HG02938 (cell line): ENCODE data around the gene PSMC3.

Experiments used
- ATAC-seq: cut with Tn5 transposase; IDR thresholded peaks from one replicate; pipeline ENCODE4 v1.9.1; 2021; ENCODE audit warnings: mild to moderate bottlenecking, moderate library complexity; ENCODE audit not compliant: unreplicated experiment

The PSMC3 gene

DNA sequence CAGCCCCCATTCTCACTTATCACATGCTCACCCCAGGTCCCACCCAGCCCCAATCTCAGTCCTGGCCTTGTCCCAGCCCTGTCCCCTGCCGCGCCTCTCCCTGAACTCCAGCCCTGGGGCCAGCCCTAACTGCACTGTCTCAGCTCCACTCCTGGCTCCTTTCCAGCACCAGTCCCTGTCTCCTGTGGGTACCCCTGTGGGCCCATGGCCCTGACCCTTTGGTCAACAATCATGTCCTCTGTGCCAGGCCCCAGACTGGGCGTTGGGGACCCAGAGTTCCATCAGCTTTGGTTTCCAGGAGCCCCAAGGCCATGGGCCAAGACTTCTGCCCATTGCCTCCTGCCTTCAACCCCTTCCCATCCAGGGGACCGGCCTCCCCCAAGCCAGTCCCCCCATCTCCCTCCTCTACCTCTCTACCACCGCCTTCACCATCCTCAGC is 48.6 kb downstream of the PSMC3 start:
- ATAC-seq, result no peak

- ATAC-seq, result no peak
These were observed 49.5 kb downstream of the PSMC3 start for GRCh38 chr11:47376525-47377371.

GRCh38 chr11:47376107-47376524 is 50.1 kb downstream of the PSMC3 start:
- ATAC-seq, result no peak

GRCh38 chr11:47375546-47376085 is 50.6 kb downstream of the PSMC3 start:
- ATAC-seq, result no peak

DNA sequence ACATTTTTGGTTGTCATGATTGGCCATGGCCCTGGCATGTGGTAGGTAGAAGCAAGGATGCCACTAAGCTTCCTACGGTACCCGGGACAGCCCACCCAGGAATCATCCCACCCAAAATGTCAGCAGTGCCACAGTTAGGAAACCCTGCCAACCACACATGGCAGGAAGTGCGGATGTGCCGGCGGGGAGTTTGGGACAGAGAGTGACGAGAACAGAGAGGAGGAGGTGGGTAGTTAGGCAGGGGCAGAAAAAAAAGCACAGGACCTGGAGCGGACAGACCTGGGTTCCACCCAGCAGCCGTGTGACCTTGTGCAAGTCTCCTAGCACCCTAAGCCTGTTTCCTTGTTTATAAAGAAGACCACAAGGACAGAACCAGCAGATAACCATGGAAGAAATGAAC is 51.2 kb downstream of the PSMC3 start:
- no peak for ATAC-seq

DNA sequence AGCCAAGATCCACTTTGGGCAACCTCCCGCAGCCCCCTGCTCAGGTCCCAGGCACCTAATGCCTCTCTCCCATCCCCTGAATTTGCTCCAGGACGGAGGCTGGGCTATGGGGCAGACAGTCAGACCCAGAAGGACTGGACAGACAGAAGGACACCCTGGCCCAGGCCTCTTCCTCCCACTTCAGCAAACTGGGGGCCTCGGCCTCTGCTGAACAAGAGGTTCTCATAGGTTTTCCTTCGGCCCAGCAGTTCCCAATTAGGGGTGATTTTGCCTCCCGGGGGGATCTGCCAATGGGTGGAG is 51.6 kb downstream of the PSMC3 start:
- no peak for ATAC-seq

DNA sequence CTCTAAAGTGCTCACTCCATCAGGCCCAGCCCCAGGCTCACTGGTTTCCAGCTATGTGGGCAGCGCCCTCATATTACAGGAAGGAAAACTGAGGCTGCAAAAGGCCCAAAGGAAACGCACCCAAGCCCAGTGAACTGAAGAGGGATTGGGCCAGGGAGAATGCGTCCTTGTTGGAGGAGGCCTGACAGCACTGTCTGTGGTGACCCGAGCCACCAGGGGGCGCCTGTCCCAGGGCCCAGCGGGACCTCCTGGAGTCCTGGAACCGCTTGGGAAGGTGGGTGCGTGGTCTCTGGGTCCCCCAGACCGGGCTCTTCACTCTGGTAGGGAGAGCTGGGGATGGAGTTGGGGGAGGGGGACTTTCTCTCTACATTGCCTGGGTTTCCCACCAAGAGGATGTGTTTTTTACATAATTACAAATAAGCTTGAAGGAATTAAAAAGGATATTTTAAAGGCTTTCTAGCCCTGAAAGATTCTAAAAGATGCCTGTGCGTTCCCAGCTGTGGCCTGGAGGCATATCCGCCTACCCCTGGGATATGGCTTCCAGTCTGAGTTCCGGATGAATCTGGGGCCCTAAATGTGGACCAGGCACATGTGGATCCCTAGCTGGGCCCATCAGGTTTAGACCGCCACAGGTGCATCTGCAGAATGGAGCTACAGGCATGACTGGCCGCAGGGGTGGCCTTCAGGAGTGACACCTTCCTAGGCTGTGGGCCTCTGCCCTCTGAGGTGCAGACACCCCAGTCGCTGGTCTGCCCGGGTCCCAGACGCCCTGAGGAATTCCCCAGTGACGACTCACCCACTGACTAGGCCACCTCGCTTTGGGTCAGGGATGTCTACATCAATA is 52.1 kb downstream of the PSMC3 start:
- no peak for ATAC-seq

DNA sequence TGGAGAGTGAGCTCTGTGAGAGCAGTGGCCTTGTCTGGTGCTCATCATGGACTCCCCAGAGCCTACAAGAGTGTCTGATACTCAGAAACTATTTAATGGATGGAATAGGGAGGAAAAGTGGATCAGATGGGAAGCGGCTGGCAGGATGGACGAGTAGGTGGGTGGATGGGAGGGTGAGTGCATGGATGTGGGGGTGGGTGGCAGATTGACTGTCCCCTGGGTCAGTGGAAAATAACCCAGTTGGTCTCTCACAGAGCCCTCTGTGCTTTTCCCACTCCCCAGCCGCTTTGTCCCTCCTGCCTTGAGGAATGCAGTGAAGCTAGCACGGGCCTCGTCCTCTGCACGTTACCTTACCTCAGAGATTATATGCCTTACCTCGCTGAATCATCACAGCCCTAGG is 53.8 kb downstream of the PSMC3 start:
- no peak for ATAC-seq

GRCh38 chr11:47369676-47370075 is 56.6 kb downstream of the PSMC3 start:
- no peak for ATAC-seq
